ENCODE measurements around the gene L1CAM.

L1CAM gene

GRCh38 chrX:153813161-153813560, 72.8 kb downstream of the L1CAM start:
- Mint-ChIP-seq H3K36me3 (no peaks in the 10 kb centered on the region), H3K4me3 (no peak overlapping the region), H3K9me3 (ENCODE audit: low read depth) (no peaks in the 10 kb centered on the region), H3K4me1 (ENCODE audit: low read depth) (peaks cover 21% of the 10 kb centered on the region), H3K27ac (no peak overlapping the region), H3K27me3 (no peaks in the 10 kb centered on the region)

- H3K4me3 Mint-ChIP-seq = no peak overlapping the region
- H3K4me1 Mint-ChIP-seq (ENCODE audit: low read depth) = peaks cover 17% of the 10 kb centered on the region
- no peaks in the 10 kb centered on the region for H3K36me3 Mint-ChIP-seq
- H3K9me3 Mint-ChIP-seq (ENCODE audit: low read depth) = no peaks in the 10 kb centered on the region
- no peaks in the 10 kb centered on the region for H3K27me3 Mint-ChIP-seq
- H3K27ac Mint-ChIP-seq = no peak overlapping the region
Observed at GRCh38 chrX:153812220-153812619, 73.8 kb downstream of the L1CAM start.

Data from activated naive CD8-positive, alpha-beta T cell (primary cell).